ENCODE data around the gene SEMA6C. TPM values are rescaled to one million over a fixed set of nuclear protein-coding genes. Genes with fewer than 3 reads are reported as not detected.
"Not testable (repeated sequence)": the region's sequence is repeated elsewhere in the genome, so short reads cannot be mapped to it uniquely, and the experiment has no call there.

The SEMA6C gene, protein sequence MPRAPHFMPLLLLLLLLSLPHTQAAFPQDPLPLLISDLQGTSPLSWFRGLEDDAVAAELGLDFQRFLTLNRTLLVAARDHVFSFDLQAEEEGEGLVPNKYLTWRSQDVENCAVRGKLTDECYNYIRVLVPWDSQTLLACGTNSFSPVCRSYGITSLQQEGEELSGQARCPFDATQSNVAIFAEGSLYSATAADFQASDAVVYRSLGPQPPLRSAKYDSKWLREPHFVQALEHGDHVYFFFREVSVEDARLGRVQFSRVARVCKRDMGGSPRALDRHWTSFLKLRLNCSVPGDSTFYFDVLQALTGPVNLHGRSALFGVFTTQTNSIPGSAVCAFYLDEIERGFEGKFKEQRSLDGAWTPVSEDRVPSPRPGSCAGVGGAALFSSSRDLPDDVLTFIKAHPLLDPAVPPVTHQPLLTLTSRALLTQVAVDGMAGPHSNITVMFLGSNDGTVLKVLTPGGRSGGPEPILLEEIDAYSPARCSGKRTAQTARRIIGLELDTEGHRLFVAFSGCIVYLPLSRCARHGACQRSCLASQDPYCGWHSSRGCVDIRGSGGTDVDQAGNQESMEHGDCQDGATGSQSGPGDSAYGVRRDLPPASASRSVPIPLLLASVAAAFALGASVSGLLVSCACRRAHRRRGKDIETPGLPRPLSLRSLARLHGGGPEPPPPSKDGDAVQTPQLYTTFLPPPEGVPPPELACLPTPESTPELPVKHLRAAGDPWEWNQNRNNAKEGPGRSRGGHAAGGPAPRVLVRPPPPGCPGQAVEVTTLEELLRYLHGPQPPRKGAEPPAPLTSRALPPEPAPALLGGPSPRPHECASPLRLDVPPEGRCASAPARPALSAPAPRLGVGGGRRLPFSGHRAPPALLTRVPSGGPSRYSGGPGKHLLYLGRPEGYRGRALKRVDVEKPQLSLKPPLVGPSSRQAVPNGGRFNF
- total RNA-seq (2014; rRNA removed; shearing (Covaris generic)), result 1.1 and 2.7 TPM in 2 replicates

DNA sequence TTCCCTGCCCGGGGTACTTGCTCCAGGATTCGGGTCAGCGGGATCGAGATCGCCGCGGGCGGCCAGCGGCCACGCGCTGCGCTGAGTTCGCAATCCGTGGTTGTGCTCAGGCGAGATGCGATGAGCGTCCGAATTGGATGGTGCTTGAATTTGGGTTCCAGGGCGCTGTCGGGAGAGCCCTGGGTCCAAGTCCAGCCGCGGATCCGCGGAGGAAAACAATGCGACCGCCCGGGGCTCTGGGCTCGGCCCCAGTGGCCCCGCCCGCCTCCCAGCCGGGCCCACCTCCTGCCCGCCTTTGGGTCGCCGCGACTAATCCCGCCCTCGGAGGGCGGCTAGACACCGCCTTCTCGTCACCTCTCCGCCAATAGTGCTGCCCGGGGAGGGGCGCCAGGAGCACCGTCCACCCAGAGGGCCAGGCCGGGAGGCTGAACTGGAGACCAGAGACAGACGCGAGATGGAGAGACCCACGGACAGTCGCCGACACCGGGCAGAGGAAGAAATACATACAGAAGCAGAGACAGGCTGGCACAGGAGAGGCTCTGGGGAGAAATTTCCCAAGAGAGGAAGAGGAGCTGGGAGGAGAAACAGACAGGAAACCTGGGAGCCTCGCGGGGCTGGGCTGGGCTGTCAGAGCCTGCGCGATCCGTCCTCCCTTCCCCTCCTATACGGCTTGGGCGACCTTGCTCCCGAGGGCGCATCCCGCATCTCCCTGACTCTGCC lies at the start of gene SEMA6C:
TSS of gene SEMA6C (minus strand) at position 220 of the 720 bp plus-strand sequence. CDS start 4,010 bp downstream, outside the sequence.
- peak; percentile 75 for DNase-seq (ENCODE audit: low spot score)

DNA sequence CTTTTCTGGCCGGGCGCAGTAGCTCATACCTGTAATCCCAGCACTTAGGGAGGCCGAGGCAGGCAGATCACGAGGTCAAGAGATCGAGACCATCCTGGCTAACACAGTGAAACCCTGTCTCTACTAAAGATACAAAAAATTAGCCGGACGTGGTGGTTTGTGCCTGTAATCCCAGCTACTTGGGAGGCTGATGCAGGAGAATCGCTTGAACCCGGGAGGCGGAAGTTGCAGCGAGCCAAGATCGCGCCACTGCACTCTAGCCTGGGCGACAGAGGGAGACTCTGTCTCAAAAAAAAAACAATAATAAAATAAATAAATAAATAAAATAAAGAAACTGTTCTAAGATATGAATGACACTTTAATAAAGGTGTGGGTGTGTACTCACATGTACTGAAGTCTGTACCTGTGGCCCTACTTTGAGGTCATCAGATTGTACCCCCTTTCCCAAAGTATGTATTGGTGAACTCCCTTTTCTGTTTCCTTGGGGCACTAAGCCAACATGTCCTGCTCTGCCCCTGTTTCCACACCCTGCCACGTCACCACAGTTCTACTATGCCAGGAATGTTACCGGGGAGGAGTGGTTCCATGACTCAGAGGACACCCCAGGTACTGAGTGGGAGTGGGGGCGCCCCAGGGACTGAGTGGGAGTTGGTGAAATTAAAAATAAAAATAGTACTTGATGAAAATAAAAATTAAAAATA lies 48.6 kb upstream of the SEMA6C start:
- peak; percentile 94 for DNase-seq (ENCODE audit: low spot score)

DNA sequence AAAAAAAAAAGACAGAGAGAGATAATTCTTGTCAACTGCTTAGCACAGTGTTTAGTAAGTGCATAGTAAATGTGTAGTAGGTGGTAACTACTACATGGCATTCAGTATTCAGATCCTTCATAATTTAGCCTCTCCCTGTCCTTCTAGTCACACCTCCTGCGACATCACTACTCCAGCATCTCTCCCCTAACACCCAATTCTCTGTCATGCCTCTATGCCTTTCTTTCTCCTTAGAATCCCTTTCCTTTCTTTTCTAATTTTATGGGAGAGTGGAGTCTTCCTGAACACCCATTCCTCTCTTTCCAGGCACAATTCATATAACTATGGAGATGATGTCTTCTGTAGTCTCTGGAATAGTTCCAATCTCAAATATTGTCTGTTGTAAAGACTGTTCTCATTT lies 47.4 kb upstream of the SEMA6C start:
- no peak for DNase-seq (ENCODE audit: low spot score)

DNA sequence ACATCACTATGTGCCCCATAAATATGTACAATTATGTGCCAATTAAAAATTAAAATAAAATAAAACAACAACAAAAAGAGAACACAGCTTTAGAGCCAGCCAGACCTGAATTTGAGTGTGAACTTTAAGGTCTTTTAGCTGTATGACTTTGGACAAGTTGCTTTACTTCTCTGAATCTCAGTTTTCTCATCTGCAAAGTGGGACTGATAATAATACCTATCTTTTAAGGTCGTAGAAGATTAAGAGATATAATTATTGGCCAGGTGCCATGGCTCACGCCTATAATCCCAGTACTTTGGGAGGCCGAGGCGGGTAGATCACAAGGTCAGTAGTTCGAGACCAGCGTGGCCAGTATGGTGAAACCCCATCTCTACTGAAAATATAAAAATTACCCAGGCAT lies 46.9 kb upstream of the SEMA6C start:
- DNase-seq (ENCODE audit: low spot score), result no peak

DNA sequence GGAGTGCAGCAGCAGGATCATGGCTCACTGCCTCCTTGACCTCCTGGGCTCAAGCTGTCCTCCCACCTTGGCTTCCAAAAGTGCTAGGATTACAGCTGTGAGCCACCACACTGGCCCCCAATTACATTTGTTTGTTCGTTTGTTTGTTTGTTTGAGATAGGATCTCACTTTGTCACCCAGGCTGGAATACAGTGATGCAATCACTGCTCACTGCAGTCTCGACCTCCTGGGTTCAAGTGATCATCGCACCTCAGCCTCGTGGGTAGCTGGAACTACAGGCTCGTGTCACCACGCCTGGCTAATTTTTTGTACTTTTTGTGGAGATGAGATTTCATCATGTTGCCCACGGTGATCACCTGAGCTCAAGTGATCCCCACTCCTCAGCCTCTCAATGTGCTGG lies 45.6 kb upstream of the SEMA6C start:
- no peak for DNase-seq (ENCODE audit: low spot score)

DNA sequence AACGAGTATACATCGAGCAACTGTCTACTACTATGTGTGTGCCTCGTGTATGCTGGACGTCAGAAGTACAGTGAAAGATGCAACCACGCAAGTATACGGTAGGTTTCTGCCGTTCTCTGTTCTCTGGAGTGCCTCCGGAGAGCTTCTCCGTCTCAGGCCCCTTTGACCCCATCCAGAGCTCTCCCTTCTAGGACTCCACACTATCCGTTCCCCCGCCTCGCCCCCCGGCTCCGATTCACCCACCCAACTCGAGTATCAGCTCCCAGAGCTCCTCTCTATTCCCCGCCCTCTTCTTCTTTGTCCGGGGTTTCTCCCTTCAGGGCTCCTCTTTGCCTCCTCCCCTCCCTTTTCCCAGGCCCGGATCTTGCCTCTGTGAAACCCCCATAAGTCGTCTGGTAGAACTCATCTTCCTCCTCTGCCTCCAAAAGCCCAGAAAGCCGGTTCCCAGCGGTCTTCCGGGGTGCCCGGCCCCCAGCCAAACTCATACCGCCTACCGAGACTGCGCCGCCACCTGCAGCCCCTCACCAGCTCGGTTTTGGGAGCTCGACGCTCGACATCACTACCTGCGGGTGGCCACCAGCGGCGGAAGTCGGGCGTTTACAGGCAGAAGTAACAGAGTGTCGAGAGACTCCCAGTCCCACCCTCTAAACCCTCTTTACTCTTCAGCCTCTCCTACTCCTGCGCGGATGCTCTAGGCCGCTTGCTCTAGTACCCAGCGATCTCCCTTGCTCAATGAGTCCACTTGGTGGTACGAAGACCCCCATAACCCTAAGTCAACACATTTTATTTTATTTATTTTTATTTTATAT lies 43.4 kb upstream of the SEMA6C start, which contains the start of gene VPS72:
TSS of gene VPS72 (minus strand) at position 561 of the 809 bp plus-strand sequence. CDS start at position 485, 76 bp downstream.
- DNase-seq (ENCODE audit: low spot score), result peak; percentile 88

DNA sequence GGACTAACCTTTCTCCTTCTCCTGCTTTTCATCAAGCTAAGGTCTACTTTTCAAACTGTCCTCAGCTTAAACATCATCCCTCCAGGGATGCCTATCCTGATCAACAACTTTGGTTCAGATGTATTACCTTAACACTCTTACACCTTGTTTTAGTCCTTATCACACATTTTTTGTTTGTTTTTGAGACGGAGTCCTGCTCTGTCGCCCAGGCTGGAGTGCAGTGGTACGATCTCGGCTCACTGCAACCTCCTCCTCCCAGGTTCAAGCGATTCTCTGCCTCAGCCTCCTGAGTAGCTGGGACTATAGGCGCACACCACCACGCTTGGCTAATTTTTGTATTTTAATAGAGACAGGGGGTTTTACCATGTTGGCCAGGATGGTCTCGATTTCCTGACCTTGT lies 42.2 kb upstream of the SEMA6C start:
- DNase-seq (ENCODE audit: low spot score), result not testable (repeated sequence)

DNA sequence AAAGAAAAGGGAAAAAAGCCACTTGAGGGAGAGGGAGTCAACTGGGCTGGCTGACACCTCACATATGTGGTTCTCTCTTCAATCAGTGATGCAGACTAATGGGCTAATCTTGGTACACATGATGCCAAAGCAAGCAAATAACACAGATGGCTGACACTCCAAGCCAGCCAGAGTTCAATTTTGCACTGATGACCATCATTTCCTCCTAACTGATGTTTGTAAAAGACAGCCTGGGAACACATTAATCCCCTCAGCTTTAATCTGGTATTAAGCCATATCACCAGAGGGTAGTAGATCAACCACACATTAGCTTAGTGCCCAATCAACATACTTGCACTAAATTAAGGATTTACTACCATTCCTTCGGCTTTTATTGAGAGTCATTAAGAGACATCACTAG lies 40.8 kb upstream of the SEMA6C start:
- DNase-seq (ENCODE audit: low spot score), result no peak

DNA sequence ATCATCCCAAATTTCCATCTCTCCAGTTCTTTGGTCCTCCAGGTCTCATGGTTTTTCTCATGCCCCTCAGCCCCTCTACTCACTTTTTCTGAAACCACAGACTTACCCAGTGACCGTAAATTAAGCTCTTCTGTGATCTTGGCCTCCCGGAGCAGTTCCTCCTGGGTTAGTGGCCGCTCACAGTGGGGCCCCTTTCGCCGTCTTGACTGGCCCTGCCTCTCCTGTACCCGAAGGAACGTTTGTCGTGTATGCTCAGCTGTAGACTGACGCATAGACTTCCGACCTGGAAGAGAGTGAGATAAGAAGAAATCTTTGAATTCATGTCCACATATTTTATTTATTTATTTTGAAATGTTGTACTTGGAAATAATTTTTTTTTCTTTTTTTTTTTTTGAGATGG lies 37.8 kb upstream of the SEMA6C start:
- DNase-seq (ENCODE audit: low spot score), result no peak

DNA sequence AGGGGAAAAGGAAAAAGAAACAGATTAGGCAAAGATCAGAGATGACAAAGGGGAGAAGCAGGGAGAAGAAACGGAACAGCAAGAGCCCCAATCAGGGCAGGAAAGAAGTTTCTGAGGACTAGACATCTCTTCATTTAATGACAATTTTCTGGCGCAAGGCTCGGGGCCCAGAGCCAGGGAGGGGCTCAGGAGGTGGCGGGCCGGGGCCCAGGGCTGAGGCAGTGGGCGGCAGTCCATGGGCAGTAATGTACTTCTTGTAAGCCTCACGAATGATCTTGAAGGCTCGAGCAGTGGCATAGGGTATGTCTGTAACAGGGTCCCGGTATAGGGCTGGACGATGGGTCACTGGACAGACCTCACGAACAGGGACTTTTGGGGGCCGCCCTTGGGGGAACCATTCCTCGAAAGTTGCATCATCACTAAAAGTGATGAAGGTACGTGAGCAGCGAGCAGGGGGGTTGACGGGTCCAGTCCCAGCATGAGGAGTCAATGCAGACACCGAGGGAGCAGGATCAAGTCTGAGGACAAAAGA lies 30.1 kb upstream of the SEMA6C start:
- no peak for DNase-seq (ENCODE audit: low spot score)

DNA sequence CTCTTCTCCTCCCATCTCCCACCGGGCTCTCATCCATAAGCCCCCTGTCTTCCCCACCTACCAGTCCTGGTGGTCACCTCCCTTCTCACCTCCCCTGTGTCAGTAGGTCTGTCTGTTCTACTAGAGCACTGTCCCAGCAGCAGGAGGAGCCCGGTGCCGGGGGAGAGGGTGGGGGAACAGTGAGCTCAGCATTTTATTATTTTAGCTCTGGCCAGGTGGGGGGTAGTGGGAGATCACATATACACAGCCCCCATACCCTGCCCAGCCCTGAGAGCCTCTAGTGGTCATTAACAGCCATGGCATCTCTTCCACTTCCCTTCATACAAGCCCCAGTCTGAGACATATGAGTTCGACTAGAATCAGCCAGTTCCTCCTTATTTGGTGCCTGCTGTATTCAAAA lies 29.4 kb upstream of the SEMA6C start, which contains the start of gene TMOD4:
TSS of gene TMOD4 (minus strand) at position 119 of the 400 bp plus-strand sequence. CDS start 1,106 bp downstream, outside the sequence.
- no peak for DNase-seq (ENCODE audit: low spot score)

DNA sequence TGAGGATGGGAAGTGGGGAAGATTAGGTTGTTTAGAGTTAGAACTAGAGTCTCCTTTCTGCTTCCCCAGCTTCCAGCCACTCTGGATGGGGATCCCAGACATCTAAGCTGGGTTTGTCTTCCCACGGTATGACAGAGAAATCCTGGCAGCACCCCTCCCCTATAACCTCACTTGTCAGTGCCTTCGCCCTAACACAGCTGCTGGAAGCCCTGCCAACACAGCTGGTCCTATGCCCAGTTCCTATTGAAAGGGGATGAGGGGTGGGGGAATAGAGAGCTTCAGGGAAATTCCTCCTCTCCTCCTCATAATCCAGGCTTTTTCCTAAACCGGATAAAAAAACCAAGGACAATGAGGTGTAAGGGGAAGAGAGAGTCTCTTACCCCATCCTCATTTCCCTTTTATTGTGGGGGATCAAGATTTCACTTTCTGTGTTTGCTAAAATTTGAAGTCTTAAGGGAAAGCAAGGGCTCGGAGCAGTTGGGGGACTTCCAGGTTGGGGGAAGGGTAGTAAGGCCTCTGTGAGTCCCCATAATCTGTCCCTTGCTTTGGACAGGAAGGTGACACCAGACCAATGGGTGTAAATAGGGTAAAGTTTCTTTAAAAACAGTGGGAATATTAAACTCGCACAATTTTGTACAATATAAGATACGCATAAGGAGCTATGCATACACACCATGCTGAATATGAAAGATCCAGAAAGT lies 28.8 kb upstream of the SEMA6C start:
- no peak for DNase-seq (ENCODE audit: low spot score)

DNA sequence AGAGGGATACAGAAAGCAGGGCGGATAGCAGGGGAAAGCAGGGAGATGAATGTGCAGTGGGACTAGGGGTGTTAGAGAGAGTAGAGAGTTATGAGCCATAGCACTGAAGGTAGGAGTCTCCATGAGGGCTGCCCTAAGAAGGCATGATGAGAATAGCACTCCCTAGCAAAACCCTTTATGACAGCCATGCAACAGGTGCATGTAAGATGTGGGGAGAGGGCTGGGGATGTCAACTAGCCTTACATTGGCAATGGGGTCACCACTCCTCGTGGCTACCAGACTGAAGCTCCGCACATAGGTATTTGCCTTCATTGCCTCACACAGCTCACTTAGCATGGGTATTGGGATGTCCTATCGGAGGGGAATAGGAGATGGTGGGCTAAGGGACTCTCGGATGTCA lies 24.8 kb upstream of the SEMA6C start:
- no peak for DNase-seq (ENCODE audit: low spot score)

DNA sequence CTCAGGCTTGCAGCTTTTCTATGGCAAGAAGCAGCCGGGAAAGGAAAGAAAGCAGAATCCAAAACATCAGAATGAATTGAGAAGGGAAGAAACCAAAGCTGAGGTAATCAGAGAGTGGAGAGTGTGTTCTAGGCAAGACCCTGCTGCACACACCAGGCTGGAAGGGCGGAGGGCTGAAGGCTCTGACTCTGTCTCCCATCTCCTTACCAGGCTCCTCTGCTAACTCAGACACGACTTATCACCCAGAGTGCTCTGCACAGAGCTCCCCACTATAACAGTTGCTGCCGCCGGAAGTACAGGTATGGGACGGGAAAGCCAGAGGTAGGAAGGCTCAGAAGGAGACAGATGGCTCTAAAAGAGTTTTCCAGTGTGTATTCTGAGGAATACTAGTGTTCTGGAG lies 20.7 kb upstream of the SEMA6C start:
- no peak for DNase-seq (ENCODE audit: low spot score)

DNA sequence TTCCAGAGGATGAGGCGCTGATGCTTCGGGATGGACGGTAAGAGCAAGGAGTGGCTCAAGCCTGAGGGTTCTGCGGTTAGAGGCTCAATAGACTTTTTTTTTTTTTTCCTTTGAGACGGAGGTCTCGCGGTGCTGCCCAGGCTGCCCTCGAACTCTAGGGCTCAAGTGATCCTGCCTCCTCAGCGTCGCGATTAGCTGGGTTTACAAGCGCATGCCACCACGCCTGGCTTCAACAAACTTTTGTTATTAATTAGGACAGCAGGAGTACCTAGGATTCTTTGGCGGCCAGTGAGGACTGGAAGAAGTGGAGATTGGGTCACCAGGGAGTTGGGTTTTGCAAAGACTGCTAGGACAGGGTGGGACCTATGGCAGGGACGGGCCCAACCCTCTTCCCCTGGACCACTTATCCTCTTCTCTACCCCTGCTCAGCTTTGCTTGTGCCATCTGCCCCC lies 20.1 kb upstream of the SEMA6C start:
- DNase-seq (ENCODE audit: low spot score), result no peak

DNA sequence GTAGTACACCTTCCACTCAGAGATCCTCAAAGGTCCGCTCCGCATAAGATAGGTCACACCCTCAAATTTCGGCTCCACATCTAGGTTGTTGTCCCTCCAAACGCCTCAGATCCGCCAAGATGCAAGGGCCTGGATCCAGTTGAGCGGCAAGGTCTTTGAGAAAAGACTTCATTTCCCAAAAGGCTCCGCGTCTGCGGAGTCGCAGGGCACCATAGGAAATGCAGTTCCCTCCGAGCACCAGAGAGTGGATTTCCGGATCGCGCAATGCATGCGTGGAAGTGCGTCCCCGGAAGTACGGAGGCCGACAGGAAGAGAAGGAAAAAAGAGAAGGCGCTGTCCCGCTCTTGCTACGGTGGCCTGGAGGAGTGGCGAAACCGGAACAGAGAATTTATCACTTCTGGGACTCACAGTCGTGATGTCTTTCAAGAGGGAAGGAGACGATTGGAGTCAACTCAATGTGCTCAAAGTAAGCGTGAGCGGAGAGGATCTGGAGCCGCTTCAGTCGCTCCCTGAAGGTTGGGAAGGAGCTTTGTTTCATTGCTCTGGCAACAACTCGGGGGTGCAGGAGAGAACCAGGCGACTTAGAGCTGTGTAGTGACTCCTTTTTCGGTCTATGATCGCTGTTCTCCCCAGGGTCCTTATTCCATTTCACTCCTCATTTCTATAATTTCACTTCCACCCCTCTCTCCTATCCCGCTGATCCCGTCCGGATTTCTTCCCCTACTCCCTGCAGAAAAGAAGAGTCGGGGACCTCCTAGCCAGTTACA lies 19.5 kb upstream of the SEMA6C start, which contains the start of the genes LYSMD1 and SCNM1:
TSS of gene LYSMD1 (minus strand) at position 165 of the 767 bp plus-strand sequence. CDS start 644 bp downstream, outside the sequence.
TSS of gene SCNM1 (plus strand) at position 407 of the 767 bp plus-strand sequence. CDS start at position 416, 9 bp downstream.
- peak; percentile 98 for DNase-seq (ENCODE audit: low spot score)

DNA sequence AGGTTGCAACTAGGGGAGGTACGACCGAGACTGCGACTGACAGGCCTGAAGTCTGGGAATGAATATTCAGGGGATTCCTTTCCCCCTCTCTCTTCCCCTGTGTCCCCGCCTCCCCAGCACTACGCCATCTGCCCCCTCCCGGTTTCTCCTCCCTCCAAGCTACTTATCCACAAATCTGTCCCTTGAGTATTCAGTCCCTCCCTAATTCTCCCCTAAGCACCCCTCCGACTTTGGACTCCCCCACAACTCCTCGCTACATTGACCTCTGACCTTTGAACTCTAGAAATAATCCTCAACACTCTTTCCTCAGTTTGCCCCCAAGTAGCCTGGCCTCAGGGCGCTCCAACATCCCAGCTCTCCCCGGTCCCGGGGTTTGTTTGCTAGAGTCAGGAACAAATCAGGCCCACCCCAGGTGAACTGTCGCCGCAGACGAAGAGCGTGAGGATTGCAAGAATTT lies 18.9 kb upstream of the SEMA6C start:
- no peak for DNase-seq (ENCODE audit: low spot score)

DNA sequence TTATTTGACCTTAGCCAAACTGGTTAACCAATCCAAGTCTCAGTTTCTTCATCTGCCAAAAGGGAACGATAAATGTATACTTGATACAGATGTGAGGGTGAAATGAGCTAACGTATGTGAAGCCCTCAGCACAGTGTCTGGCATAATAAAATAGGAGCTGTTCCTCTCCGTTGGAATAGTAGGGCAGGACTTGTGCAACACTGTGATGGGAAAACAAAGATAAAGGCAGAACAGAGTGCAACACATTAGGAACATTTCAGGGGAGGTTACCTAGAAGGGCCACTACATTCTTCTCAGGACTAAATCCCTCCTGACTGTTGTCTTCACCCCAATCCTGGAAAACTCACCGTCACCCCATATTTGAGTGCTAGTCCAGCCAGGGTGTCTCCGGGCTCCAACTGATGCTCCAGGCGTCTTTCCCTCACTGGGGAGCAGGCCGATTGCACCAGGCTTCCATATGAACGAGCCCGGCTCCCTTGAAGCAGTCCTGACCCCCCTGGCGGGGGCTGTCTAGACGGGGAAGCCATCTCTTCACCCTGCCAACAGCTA lies 18.4 kb upstream of the SEMA6C start:
- DNase-seq (ENCODE audit: low spot score), result no peak
